ENCODE results near the gene CPVL.

Gene CPVL

GRCh38 chr7:28958980-28959347 lies 187.4 kb downstream of the CPVL start:
- WGBS = 64% methylated on average over 6 of the region's 6 CpGs
- peaks cover 44 to 60% of the 10 kb centered on the region in 2 experiments for H3K27me3 ChIP-seq (ENCODE audit: control insufficient read depth in 1 of 2, insufficient read depth in 1 of 2, low read length in 2 of 2)
- DNase-seq = no peak
- no peak overlapping the region for H2BK15ac ChIP-seq (ENCODE audit: low read depth, poor library complexity, severe bottlenecking)
- H3K79me1 ChIP-seq (replicated peaks; ENCODE audit: low read length, poor library complexity, severe bottlenecking) = no peaks in the 10 kb centered on the region
- H3K4ac ChIP-seq (ENCODE audit: low read depth in 1 of 2, low read length in 2 of 2) = no peak overlapping the region
- no peak overlapping the region for H3K9ac ChIP-seq (ENCODE audit: low read length)
- peak overlapping the region; percentile 27 for H4K91ac ChIP-seq (ENCODE audit: low read length)
- H2BK120ac ChIP-seq (ENCODE audit: low read depth, low read length) = no peak overlapping the region
- H3K4me2 ChIP-seq (ENCODE audit: low read length, poor library complexity, severe bottlenecking) = no peak overlapping the region
- H2BK12ac ChIP-seq (ENCODE audit: low read length in 2 of 2) = peak overlapping the region in 1 of 2 experiments; percentile 7
- H3K9me3 ChIP-seq (ENCODE audit: control insufficient read depth, low read length) = peaks cover 4% of the 10 kb centered on the region
- H3K27ac ChIP-seq (ENCODE audit: low read length, poor library complexity, severe bottlenecking) = no peak overlapping the region
- H2AFZ ChIP-seq (ENCODE audit: low read depth, low read length) = no peak overlapping the region
- H2BK5ac ChIP-seq (ENCODE audit: low read depth, low read length, poor library complexity, severe bottlenecking) = no peak overlapping the region
- H2AK5ac ChIP-seq (ENCODE audit: low read length, severe bottlenecking) = no peak overlapping the region
- no peak overlapping the region for H3K14ac ChIP-seq (ENCODE audit: low read length in 2 of 2)
- peaks cover 0 to 8% of the 10 kb centered on the region in 2 experiments for H3K36me3 ChIP-seq (ENCODE audit: control insufficient read depth in 1 of 2, insufficient read depth in 2 of 2, low read depth in 1 of 2, low read length in 2 of 2)
- peak overlapping the region; percentile 16 to 65 for H3K18ac ChIP-seq (ENCODE audit: low read depth in 1 of 2, low read length in 2 of 2)
- peak overlapping the region; percentile 80 for H4K8ac ChIP-seq (ENCODE audit: low read length)
- H3K23ac ChIP-seq (ENCODE audit: low read length in 2 of 2) = no peak overlapping the region
- no peak overlapping the region for H3K4me3 ChIP-seq (ENCODE audit: insufficient read depth in 1 of 2, low read depth in 1 of 2, low read length in 2 of 2)
- peaks cover 33% of the 10 kb centered on the region for H3K4me1 ChIP-seq (ENCODE audit: control insufficient read depth, insufficient read depth, low read depth, low read length)

- DNase-seq = peak; percentile 74
Observed at GRCh38 chr7:28958235-28958979, 187.9 kb downstream of the CPVL start, which contains the start of gene TRIL. TRIL (minus strand) TSS chr7:28958330; CDS start chr7:28958046, 284 bp downstream.

GRCh38 chr7:28957751-28958234 lies 188.5 kb downstream of the CPVL start:
- DNase-seq = no peak
- Histone ChIP-seq H2AK5ac (ENCODE audit: low read length, severe bottlenecking) (no peak overlapping the region), H2BK15ac (ENCODE audit: low read depth, poor library complexity, severe bottlenecking) (no peak overlapping the region), H2BK12ac (ENCODE audit: low read length in 2 of 2) (peak overlapping the region; percentile 31 to 75), H2AFZ (ENCODE audit: low read depth, low read length) (peak overlapping the region; percentile 46), H4K91ac (ENCODE audit: low read length) (peak overlapping the region; percentile 70), H3K4me3 (ENCODE audit: insufficient read depth in 1 of 2, low read depth in 1 of 2, low read length in 2 of 2) (peak overlapping the region; percentile 37 to 75), H3K4ac (ENCODE audit: low read depth in 1 of 2, low read length in 2 of 2) (no peak overlapping the region), H3K4me1 (ENCODE audit: control insufficient read depth, insufficient read depth, low read depth, low read length) (peaks cover 33% of the 10 kb centered on the region), H3K14ac (ENCODE audit: low read length in 2 of 2) (no peak overlapping the region), H3K79me1 (replicated peaks; ENCODE audit: low read length, poor library complexity, severe bottlenecking) (no peaks in the 10 kb centered on the region), H3K9me3 (ENCODE audit: control insufficient read depth, low read length) (peaks cover 2% of the 10 kb centered on the region), H3K9ac (ENCODE audit: low read length) (peak overlapping the region; percentile 38), H3K23ac (ENCODE audit: low read length in 2 of 2) (peak overlapping the region in 1 of 2 experiments; percentile 14), H3K18ac (ENCODE audit: low read depth in 1 of 2, low read length in 2 of 2) (peak overlapping the region; percentile 61 to 63), H2BK5ac (ENCODE audit: low read depth, low read length, poor library complexity, severe bottlenecking) (no peak overlapping the region), H3K4me2 (ENCODE audit: low read length, poor library complexity, severe bottlenecking) (peak overlapping the region; percentile 83), H4K8ac (ENCODE audit: low read length) (no peak overlapping the region), H3K36me3 (ENCODE audit: control insufficient read depth in 1 of 2, insufficient read depth in 2 of 2, low read depth in 1 of 2, low read length in 2 of 2) (peaks cover 0 to 8% of the 10 kb centered on the region in 2 experiments), H3K27me3 (ENCODE audit: control insufficient read depth in 1 of 2, insufficient read depth in 1 of 2, low read length in 2 of 2) (peaks cover 44 to 62% of the 10 kb centered on the region in 2 experiments), H2BK120ac (ENCODE audit: low read depth, low read length) (peak overlapping the region; percentile 95), H3K27ac (ENCODE audit: low read length, poor library complexity, severe bottlenecking) (no peak overlapping the region)
- WGBS = 5% methylated on average over 45 of the region's 47 CpGs

More at GRCh38 chr7:28958235-28958979, 187.9 kb downstream of the CPVL start, which contains the start of gene TRIL:
- no peaks in the 10 kb centered on the region for H3K79me1 ChIP-seq (replicated peaks; ENCODE audit: low read length, poor library complexity, severe bottlenecking)
- H3K27ac ChIP-seq (ENCODE audit: low read length, poor library complexity, severe bottlenecking) = no peak within 1 kb of the TSS
- H2BK120ac ChIP-seq (ENCODE audit: low read depth, low read length) = peak within 1 kb of the TSS; percentile 95
- no peak within 1 kb of the TSS for H2AK5ac ChIP-seq (ENCODE audit: low read length, severe bottlenecking)
- peak within 1 kb of the TSS; percentile 88 to 93 for H3K18ac ChIP-seq (ENCODE audit: low read depth in 1 of 2, low read length in 2 of 2)
- peak within 1 kb of the TSS; percentile 38 for H3K9ac ChIP-seq (ENCODE audit: low read length)
- H3K4ac ChIP-seq (ENCODE audit: low read depth in 1 of 2, low read length in 2 of 2) = peak within 1 kb of the TSS; percentile 44 to 86
- peak within 1 kb of the TSS; percentile 94 for H4K8ac ChIP-seq (ENCODE audit: low read length)
- H3K27me3 ChIP-seq (ENCODE audit: control insufficient read depth in 1 of 2, insufficient read depth in 1 of 2, low read length in 2 of 2) = peaks cover 44 to 65% of the 10 kb centered on the region in 2 experiments
- no peak within 1 kb of the TSS for H2BK5ac ChIP-seq (ENCODE audit: low read depth, low read length, poor library complexity, severe bottlenecking)
- H2AFZ ChIP-seq (ENCODE audit: low read depth, low read length) = peak within 1 kb of the TSS; percentile 74
- H3K4me3 ChIP-seq (ENCODE audit: insufficient read depth in 1 of 2, low read depth in 1 of 2, low read length in 2 of 2) = peak within 1 kb of the TSS; percentile 50 to 75
- peak within 1 kb of the TSS; percentile 83 for H3K4me2 ChIP-seq (ENCODE audit: low read length, poor library complexity, severe bottlenecking)
- peak within 1 kb of the TSS; percentile 80 to 82 for H2BK12ac ChIP-seq (ENCODE audit: low read length in 2 of 2)
- H3K4me1 ChIP-seq (ENCODE audit: control insufficient read depth, insufficient read depth, low read depth, low read length) = peaks cover 33% of the 10 kb centered on the region
- H3K23ac ChIP-seq (ENCODE audit: low read length in 2 of 2) = peak within 1 kb of the TSS in 1 of 2 experiments; percentile 98
- no peak within 1 kb of the TSS for H3K14ac ChIP-seq (ENCODE audit: low read length in 2 of 2)
- peak within 1 kb of the TSS; percentile 70 for H4K91ac ChIP-seq (ENCODE audit: low read length)
- peaks cover 2% of the 10 kb centered on the region for H3K9me3 ChIP-seq (ENCODE audit: control insufficient read depth, low read length)
- WGBS = 2% methylated on average over 66 of the region's 66 CpGs
- peak within 1 kb of the TSS; percentile 62 for H2BK15ac ChIP-seq (ENCODE audit: low read depth, poor library complexity, severe bottlenecking)
- H3K36me3 ChIP-seq (ENCODE audit: control insufficient read depth in 1 of 2, insufficient read depth in 2 of 2, low read depth in 1 of 2, low read length in 2 of 2) = peaks cover 0 to 8% of the 10 kb centered on the region in 2 experiments
